ENCODE results near the gene CHRDL2. TPM values are rescaled to one million over a fixed set of nuclear protein-coding genes. Genes with fewer than 3 reads are reported as not detected.

Gene CHRDL2
- total and polyA plus RNA-seq, 2 experiments from 2014 or later: 0.83 to 4.7 TPM

Small RNA genes within 50 kb of the gene (microRNA-seq; reads per million reads assigned to microRNA genes)
- gene MIR4696: not detected

Small RNA genes within 50 kb of the gene (small RNA-seq; reads per million reads assigned to genes)
- not detected for gene MIR4696
- not detected for gene RANP3
- gene RN7SKP297: not detected

Other genes starting within 250 kb of the CHRDL2 start
- 9.8 and 14.3 TPM in 2 replicates for gene LIPT2, start 237.7 kb downstream of the CHRDL2 start, total RNA-seq
- gene LIPT2, start 237.7 kb downstream of the CHRDL2 start, polyA plus RNA-seq: 9.2 and 12.4 TPM in 2 replicates
- gene POLD3, start 138.8 kb downstream of the CHRDL2 start, total RNA-seq: 10.8 and 11.0 TPM in 2 replicates
- gene POLD3, start 138.8 kb downstream of the CHRDL2 start, polyA plus RNA-seq: 8.3 and 13.8 TPM in 2 replicates
- gene RNF169, start 17.4 kb upstream of the CHRDL2 start, total RNA-seq: 18.8 and 20.4 TPM in 2 replicates
- gene RNF169, start 17.4 kb upstream of the CHRDL2 start, polyA plus RNA-seq: 2.0 and 2.4 TPM in 2 replicates
- 5.7 and 7.3 TPM in 2 replicates for gene XRRA1, start 217.7 kb upstream of the CHRDL2 start, total RNA-seq
- gene XRRA1, start 217.7 kb upstream of the CHRDL2 start, polyA plus RNA-seq: 4.9 and 13.0 TPM in 2 replicates
- gene SPCS2, start 217.8 kb upstream of the CHRDL2 start, total RNA-seq: 51.0 and 73.7 TPM in 2 replicates
- gene SPCS2, start 217.8 kb upstream of the CHRDL2 start, polyA plus RNA-seq: 428 and 451 TPM in 2 replicates

Measured in hepatocyte (in vitro differentiated cells).